ENCODE measurements around the gene RAB42.

DNA sequence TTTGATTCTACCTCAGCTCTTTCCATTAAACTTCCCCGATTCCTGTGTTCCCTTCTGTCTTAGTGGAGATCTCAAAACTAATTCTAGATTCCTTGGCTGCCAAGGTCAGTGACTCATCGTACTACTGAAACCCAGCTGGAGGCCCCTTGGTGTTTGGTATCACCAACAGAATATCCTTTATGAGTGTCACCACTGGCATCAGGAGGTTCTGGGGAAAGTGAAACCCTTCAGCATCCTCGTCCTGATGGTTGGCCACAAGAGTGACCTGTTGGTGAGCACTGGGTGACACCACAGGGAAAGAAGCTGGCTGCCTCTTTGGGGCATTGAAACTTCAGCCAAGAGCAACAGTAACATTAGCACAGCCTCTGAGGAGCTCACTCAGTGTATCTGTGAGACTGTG lies 9.6 kb downstream of the RAB42 start:
- TF ChIP-seq, protein P1, sequence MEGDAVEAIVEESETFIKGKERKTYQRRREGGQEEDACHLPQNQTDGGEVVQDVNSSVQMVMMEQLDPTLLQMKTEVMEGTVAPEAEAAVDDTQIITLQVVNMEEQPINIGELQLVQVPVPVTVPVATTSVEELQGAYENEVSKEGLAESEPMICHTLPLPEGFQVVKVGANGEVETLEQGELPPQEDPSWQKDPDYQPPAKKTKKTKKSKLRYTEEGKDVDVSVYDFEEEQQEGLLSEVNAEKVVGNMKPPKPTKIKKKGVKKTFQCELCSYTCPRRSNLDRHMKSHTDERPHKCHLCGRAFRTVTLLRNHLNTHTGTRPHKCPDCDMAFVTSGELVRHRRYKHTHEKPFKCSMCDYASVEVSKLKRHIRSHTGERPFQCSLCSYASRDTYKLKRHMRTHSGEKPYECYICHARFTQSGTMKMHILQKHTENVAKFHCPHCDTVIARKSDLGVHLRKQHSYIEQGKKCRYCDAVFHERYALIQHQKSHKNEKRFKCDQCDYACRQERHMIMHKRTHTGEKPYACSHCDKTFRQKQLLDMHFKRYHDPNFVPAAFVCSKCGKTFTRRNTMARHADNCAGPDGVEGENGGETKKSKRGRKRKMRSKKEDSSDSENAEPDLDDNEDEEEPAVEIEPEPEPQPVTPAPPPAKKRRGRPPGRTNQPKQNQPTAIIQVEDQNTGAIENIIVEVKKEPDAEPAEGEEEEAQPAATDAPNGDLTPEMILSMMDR (IDR thresholded peaks at IDR 0.05) = no peak
- no peak for TF ChIP-seq USF1 (CRISPR knock-in tag; IDR thresholded peaks at IDR 0.05)

Measured in WTC11 (cell line).